OCI-LY7 (cell line): ENCODE measurements around the gene ADARB2.

Experiments used
- CTCF ChIP-seq: fragments of 200-600 bp; sonication (generic); conservative IDR thresholded peaks from 2 replicates; pipeline ENCODE4 v1.5.1; 2014; ENCODE audit warnings: mild to moderate bottlenecking, antibody characterized with exemption, low read length, moderate library complexity, mixed read lengths
- EZH2phosphoT487 ChIP-seq: fragments of 200-600 bp; sonication (generic); IDR thresholded peaks from 2 replicates; pipeline ENCODE4 v1.6.1; 2018; ENCODE audit warnings: low read depth, borderline replicate concordance, mild to moderate bottlenecking, mixed run types, antibody characterized with exemption, low read length, moderate library complexity, mixed read lengths

GRCh38 chr10:1344846-1345245 is 392.5 kb downstream of the ADARB2 start:
- TF ChIP-seq CTCF, result no peak
- no peak for TF ChIP-seq EZH2phosphoT487
